Panc1 (cell line): Measurements from ENCODE around the gene GPLD1. TPM values are rescaled to one million over a fixed set of nuclear protein-coding genes. Genes with fewer than 3 reads are reported as not detected.

Experiments used
- ATAC-seq: fragments of 200-7000 bp; cut with Tn5 transposase; 2 replicates; pipeline ENCODE4 v1.9.1; 2020; ENCODE audit warnings: mild to moderate bottlenecking, moderate library complexity
- BruUV-seq: library from RNA; stranded (reverse); fragments of 400-500 nt; replicated peaks from 2 replicates; lab custom pipeline; 2021; lab: Mats Ljungman, UMichigan
- CTCF ChIA-PET: fragments of 300-600 bp; sonication (Branson Sonifier 250); formaldehyde crosslinking; loops from one replicate; lab custom pipeline; 2022; ENCODE audit warnings: antibody characterized with exemption; lab: Charles Lee
- POLR2A ChIA-PET: fragments of 300-600 bp; sonication (Branson Sonifier 250); formaldehyde crosslinking; loops from one replicate; lab custom pipeline; 2022; ENCODE audit warnings: antibody characterized with exemption; lab: Charles Lee
- DNase-seq: peaks from one replicate; pipeline ENCODE4 v3.0.0-alpha.2; 2010; ENCODE audit warnings: low read depth, low spot score
- H3K27ac ChIP-seq: 2 replicates; pipeline ENCODE4 v1.5.1; 2011; ENCODE audit warnings: mild to moderate bottlenecking, low read length, inconsistent platforms
- H3K27me3 ChIP-seq: fragments of 200-500 bp; sonication (Bioruptor generic); 2 replicates; pipeline ENCODE4 v1.6.0; 2014; ENCODE audit warnings: low read length, inconsistent platforms; ENCODE audit not compliant: control insufficient read depth, insufficient read depth
- H3K36me3 ChIP-seq: fragments of 200-500 bp; sonication (Bioruptor generic); 2 replicates; pipeline ENCODE4 v1.5.1; 2014; ENCODE audit warnings: inconsistent platforms, mild to moderate bottlenecking, low read length, moderate library complexity; ENCODE audit not compliant: control insufficient read depth, insufficient read depth
- H3K4me1 ChIP-seq: 2 replicates; pipeline ENCODE4 v1.5.1; 2011; ENCODE audit warnings: inconsistent platforms, mild to moderate bottlenecking, low read length, moderate library complexity; ENCODE audit not compliant: control insufficient read depth, insufficient read depth
- H3K4me3 ChIP-seq, 2 experiments: 2 replicates each; pipeline ENCODE4 v1.5.1; 2011 to 2012; ENCODE audit warnings: low read depth in 2 of 2, low read length in 2 of 2, mild to moderate bottlenecking in 2 of 2, inconsistent platforms in 1 of 2, moderate library complexity in 1 of 2
- H3K9me3 ChIP-seq: fragments of 200-500 bp; sonication (Bioruptor generic); 2 replicates; pipeline ENCODE4 v1.5.1; 2014; ENCODE audit warnings: low read depth, mild to moderate bottlenecking, inconsistent platforms, low read length, moderate library complexity; ENCODE audit not compliant: control insufficient read depth, insufficient read depth
- CTCF ChIP-seq: fragments of 450-650 bp; IDR thresholded peaks from 2 replicates; pipeline ENCODE4 v1.5.1; 2017; ENCODE audit warnings: mild to moderate bottlenecking
- POLR2AphosphoS5 ChIP-seq: IDR thresholded peaks from 2 replicates; pipeline ENCODE4 v1.6.1; 2012; ENCODE audit warnings: mild to moderate bottlenecking, low read depth, low read length, moderate library complexity
- REST ChIP-seq, 2 experiments: IDR thresholded peaks; 2 replicates each; pipeline ENCODE4 v1.6.1; 2011 to 2012; ENCODE audit warnings: low read depth in 2 of 2, control low read depth in 1 of 2, low read length in 1 of 2, mild to moderate bottlenecking in 1 of 2, moderate library complexity in 1 of 2; ENCODE audit not compliant: insufficient read depth in 1 of 2
- SIN3A ChIP-seq: IDR thresholded peaks from 2 replicates; pipeline ENCODE4 v1.6.1; 2012; ENCODE audit warnings: low read depth, mild to moderate bottlenecking, low read length, moderate library complexity, borderline replicate concordance; ENCODE audit not compliant: insufficient read depth
- TCF7L2 ChIP-seq: IDR thresholded peaks from 2 replicates; pipeline ENCODE4 v1.6.1; 2011; ENCODE audit warnings: mild to moderate bottlenecking, low read depth, low read length, inconsistent platforms
- in situ Hi-C: cut with HindIII; loops from 2 replicates; pipeline ENCODE4 v1.10.0; 2016; ENCODE audit warnings: low sequenced_read_pairs, low pct_unique_long_range_greater_than_20kb
- intact Hi-C: fragments of 100-400 bp; cut with micrococcal nuclease; formaldehyde crosslinking; loops from one replicate; pipeline ENCODE4 v1.10.0; 2022; ENCODE audit not compliant: unreplicated experiment
- total RNA-seq: library from RNA; stranded (reverse); gene quantifications from one replicate; pipeline ENCODE4 v1.2.1, GENCODE V29; 2021; ENCODE audit not compliant: unreplicated experiment

Gene GPLD1
- total RNA-seq, 1 experiment from 2014 or later = 0.98 TPM

- in situ Hi-C loops (no loop called here), intact Hi-C loops (no loop called here)
- no TSS peak for BruUV-seq
- ATAC-seq = no peak
- Histone ChIP-seq H3K4me1 (no peaks in the 10 kb centered on the region), H3K9me3 (no peaks in the 10 kb centered on the region), H3K27ac (no peak overlapping the region), H3K27me3 (no peaks in the 10 kb centered on the region), H3K36me3 (no peaks in the 10 kb centered on the region), H3K4me3 (no peak overlapping the region)
- TF ChIP-seq SIN3A = no peak
- TF ChIP-seq CTCF = no peak
- TF ChIP-seq TCF7L2 = no peak
- no peak for TF ChIP-seq POLR2AphosphoS5
- TF ChIP-seq REST (IDR thresholded peaks at IDR 0.05; ENCODE audit: insufficient read depth in 1 of 2, low read depth in 2 of 2, low read length in 1 of 2) = no peak
- DNase-seq = no peak
- ChIA-PET CTCF (interaction anchor here (0.6 kb wide), 1 partner anchor 10 kb away, joined by 3 read pairs; no protein-coding TSS in a partner anchor), POLR2A (no interaction called here)
Measured at GRCh38 chr6:24500683-24501082, 11.3 kb upstream of the GPLD1 start.

- DNase-seq = no peak
- Histone ChIP-seq H3K9me3 (no peaks in the 10 kb centered on the region), H3K27me3 (peaks cover 6% of the 10 kb centered on the region), H3K36me3 (no peaks in the 10 kb centered on the region), H3K4me1 (peaks cover 5% of the 10 kb centered on the region; the same call in 1 of the 2 replicates), H3K27ac (no peak overlapping the region), H3K4me3 (no peak overlapping the region)
- in situ Hi-C loops = no loop called here
- intact Hi-C loops = no loop called here
- TF ChIP-seq SIN3A (no peak), CTCF (no peak), REST (IDR thresholded peaks at IDR 0.05; ENCODE audit: insufficient read depth in 1 of 2, low read depth in 2 of 2, low read length in 1 of 2) (no peak), POLR2AphosphoS5 (no peak), TCF7L2 (no peak)
- no TSS peak for BruUV-seq
- no peak for ATAC-seq
- POLR2A ChIA-PET = no interaction called here
- CTCF ChIA-PET = interaction anchor here (0.6 kb wide), 1 partner anchor 262 kb away, joined by 3 read pairs; no protein-coding TSS in a partner anchor
Measured at GRCh38 chr6:24497254-24497970, 8.0 kb upstream of the GPLD1 start.
